DMS153 treated with DMSO at 0.1 percent for 48 hours (cell line): ENCODE measurements around the gene ENTPD5.

Experiments
- DNase-seq: peaks from one replicate; lab custom pipeline; 2025; ENCODE audit not compliant: unreplicated experiment; lab: John Stamatoyannopoulos, UW

ENTPD5 gene

DNA sequence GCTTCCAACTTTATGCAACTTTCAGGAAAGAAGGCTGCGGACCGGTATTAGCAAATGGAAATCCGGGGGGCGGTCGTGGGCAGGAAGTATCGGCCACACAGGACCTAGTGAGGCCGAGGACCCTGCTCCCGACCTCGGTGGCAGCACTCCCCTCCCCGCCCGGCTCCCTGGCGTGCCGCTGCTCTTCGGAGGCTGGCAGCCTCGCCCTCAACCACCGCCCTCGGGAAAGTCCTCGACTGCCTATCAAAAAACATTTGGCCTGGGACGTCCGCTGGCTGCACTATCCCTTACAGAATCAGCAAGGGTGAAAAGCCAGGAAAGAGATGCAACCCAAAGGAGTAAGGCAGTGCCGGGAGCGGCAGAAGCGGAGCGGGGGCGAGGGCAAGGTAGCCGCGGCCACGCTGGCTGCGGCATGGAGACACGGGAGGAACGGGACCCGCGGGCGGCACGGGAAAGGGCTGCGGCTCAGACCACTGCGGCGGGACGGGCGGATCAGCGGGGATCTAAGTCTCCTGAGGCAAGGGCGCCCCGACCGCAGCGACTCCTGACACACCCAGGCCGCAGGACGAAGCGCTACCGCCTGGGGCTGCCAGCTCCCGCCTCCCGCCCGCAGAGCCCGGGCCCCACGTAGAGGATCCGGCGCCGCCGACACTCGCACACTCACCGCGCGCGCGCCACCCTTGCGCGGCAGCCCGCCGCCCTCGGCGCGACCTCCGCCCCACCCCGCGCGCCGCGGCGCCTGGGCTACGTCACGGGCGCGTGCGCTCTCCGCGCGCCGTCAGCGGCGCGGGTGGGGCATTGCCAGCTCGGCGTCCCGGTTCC, at the start of gene ENTPD5, which contains the start of gene BBOF1:
Gene ENTPD5 (minus strand): TSS at position 703 of the 822 bp plus-strand sequence. CDS start 31,186 bp downstream, outside the sequence.
Gene BBOF1 (plus strand): TSS at position 764 of the 822 bp plus-strand sequence. CDS start 130 bp downstream, outside the sequence.
- DNase-seq = peak; percentile 81

GRCh38 chr14:74065746-74066575, 46.9 kb upstream of the ENTPD5 start:
- no peak for DNase-seq

DNA sequence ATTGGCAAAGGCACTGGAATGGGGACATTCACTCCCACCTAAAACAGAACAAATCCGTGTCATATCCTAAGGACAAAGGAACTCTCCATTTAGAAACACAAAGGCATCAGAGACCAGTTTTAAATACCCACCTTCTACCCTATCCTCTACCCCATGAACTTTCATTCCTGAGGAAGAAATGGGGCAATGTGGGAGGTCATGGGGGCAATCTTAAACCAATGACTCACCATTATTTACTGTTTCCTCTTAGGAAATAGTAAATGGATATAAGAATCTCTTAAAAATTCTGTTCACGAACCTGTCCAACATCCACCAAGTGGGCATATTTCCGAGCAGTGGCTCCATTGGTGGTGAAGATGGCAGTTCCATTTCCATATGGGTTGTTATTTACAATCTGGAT, 45.8 kb upstream of the ENTPD5 start:
- DNase-seq = no peak

DNA sequence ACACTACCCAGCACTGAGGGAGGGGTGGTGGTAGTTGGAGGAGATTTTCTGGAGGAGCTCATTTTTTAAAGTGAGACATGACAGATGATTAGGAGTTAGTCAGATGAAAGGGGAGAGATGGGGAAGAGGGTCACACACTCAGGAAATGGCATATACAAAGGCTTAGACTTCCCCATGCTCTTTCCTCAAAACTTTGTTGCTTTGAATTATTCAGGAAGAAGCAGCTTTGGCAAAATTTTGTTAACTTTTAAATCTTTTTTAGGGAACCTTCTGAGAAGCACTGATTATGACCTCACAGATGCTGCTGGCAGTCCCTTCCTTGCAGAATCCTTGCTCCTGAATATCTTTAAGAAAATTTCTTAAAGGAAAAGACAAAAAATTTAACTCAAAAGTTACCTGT, 45.3 kb upstream of the ENTPD5 start:
- DNase-seq = no peak

DNA sequence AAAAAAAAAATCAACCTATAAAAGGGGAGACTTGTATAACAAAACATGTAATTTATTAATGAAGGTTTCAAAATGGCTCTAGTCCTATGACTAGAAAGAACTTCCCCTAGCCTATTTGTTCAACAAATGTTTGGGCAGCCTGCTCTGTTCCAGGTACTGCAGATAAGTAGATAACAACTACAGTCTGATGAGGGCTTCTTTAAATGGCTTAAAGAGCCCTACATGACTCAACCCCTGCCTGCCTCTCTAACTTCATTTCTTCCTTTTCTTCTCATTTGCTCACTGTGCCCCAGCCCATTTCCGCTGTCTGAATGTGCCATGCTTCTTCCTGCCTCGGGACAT, 43.7 kb upstream of the ENTPD5 start:
- DNase-seq = no peak

GRCh38 chr14:74049876-74050495, 30.9 kb upstream of the ENTPD5 start:
- no peak for DNase-seq

- DNase-seq = no peak
Measured at GRCh38 chr14:74048281-74048680, 29.2 kb upstream of the ENTPD5 start.

DNA sequence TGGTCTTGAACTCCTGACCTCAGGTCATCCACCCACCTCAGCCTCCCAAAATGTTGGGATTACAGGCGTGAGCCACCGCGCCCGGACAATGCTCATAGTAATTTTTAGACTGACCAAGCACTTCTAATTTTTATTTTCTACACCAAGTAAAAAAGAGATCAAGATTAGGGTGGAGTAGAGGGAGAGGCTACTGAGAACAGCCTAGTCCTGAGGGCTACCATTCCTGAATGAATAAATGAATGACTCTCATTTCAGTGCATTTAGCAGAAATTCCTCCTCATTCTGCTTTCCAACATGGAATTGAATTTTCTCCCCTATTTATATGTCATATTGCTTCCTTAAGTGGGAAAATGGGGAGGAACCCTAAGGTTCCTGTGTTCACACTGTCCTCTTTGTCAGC, 26.4 kb upstream of the ENTPD5 start:
- DNase-seq = no peak

DNA sequence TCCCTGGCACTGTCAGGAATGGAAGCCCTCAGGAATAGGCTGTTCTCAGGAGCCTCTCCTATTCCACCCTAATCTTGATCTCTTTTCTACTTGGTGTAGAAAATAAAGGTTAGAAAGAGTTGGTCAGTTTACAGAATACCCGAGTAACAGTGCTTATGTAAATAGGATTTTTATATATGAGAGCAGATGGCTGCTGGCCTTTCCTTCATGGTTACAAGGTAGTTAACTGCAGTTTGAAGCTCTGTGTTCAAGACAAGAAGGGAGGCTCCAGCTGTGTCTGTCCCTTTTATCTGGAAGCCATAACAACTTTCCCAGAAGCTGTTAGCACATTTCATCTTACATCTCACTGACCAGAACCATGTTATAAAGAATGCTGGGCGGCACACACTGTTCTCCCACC, 23.2 kb upstream of the ENTPD5 start:
- no peak for DNase-seq

- DNase-seq = peak; percentile 72
Measured at GRCh38 chr14:74038020-74038859, 19.2 kb upstream of the ENTPD5 start.

- no peak for DNase-seq
Measured at GRCh38 chr14:74035556-74035955, 16.5 kb upstream of the ENTPD5 start.

GRCh38 chr14:74034572-74034971, 15.5 kb upstream of the ENTPD5 start:
- DNase-seq = no peak

DNA sequence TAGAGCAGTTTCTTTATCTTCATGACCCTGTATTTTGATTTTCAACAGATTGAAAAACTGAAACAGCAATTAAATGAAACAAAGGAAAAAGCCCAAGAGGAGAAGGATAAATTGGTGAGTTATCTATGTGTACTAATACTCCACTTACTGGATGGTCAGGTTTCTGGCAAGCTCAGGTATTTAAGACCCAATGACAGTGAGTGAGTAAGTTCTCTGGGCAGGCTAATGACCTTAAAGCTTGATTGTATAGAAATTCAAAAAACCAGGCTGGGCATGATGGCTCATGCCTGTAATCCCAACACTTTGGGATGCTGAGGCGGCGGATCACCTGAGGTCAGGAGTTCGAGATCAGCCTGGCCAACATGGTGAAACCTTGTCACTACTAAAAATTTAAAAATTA, 10.0 kb upstream of the ENTPD5 start:
- no peak for DNase-seq

- no peak for DNase-seq
Measured at GRCh38 chr14:74022346-74022745, 3.3 kb upstream of the ENTPD5 start.

DNA sequence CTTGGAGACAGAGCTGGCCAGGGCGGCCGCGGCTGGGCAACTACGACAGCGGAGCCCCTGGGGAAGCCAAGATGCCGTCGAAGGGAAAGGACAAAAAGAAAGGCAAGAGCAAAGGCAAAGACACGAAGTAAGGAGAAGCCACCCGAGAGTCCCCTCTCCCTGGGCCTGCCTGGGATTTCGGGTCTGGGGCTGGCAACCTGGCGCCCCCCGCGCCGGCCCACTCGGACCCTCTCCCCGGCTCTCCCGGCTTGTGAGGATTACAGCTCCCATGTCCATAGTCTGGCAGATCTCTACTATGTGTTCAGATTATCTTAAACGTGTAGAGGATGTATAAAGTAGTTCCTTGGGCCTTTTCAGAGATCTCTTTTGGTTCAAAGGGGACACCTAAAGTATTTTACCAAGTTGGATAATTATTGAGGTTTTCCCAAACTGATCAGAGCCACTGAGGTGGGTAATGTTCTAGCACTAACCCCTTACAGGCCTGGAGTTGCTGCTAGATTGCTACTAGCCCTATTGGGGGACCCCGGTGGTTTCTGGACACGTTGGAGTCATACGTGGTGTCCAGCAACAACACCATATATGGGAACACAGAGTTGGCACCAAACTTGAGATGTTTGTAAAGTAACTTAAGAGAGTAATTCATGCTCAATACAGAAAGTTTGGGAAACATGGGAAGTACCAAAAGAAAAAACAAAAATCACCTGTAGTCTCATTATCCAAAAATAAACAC, 485 bp upstream of the ENTPD5 start:
- no peak for DNase-seq

- DNase-seq = no peak
Measured at GRCh38 chr14:74018174-74018585, 908 bp downstream of the ENTPD5 start.

DNA sequence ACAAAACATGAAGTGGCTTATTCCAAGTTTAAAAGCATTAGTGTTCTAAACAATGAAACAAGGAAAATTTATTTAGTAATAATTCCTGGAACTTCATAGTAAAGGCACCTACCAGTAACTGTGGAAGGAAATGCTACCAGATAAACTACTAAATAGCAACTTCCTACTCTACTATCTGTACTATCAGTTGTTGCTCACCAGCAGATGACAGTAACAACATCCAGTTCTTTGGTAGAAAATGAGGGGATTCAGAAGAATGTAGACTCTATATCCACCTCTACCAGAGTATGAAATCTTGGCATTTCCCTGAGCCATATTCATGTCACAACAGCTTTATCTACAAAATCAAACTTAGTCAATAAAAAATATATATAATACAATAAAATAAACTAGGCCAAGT, 3.1 kb downstream of the ENTPD5 start:
- no peak for DNase-seq

DNA sequence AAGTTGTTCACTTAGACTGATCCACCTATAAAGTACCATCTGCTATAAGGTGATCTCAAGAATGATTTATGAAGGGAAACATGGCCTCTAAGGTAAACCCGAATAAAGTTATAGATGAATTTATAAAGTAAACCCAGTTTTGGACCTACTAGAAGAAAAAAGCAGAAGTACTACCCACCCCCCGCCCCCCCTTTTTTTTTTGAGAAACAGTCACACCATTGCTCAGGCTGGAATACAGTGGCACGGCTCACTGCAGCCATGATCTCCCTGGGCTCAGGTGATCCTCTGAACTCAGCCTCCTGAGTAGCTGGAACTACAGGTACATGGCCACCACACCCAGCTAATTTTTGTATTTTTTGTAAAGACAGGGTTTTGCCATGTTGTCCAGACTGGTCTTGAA, 3.9 kb downstream of the ENTPD5 start:
- no peak for DNase-seq

DNA sequence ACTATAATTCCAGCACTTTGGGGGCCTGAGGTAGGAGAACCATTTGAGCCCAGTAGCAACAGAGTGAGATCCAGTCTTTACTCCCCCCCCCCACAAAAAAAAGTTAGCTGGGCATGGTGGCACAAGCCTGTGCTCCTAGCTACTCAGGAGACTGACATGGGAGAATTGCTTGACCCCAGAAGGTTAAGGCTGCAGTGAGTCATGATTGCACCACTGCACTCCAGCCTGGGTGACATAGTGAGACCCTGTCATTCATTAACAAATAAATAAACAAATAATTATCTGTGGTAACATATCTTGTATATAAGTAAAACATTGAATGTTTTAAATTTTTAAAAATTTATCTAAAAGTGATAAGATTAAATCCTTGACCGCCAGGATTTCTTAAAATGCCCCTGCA, 4.8 kb downstream of the ENTPD5 start:
- DNase-seq = no peak

DNA sequence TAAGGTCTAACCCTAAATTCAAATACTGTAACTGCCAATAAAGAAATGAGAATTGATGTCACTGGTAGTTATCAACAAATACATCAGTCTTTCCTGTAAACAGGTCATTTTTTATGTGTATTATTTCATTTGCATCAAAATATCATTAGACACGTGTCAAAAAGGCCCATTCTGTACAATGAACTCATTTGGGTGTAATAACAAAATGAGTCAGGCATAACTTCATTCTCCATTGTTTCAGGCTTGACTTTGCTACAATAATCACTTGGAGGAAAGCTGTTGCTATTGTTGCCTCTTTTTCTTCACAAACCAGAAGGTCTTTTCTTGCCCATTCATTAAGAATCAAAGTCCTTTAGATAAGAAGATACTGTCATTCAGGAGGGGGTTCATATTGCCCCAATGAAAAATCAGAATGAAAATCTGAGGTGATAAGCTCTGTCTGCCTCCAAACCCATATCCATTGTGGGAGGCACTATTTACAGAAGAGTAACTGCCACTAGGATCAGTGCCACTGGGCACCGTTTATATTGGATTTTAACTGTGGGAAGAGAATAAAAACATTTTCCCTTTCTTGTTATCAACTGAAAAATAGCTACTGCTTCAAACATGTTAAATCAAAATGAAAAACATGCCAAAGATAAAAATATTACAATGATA, 10.1 kb downstream of the ENTPD5 start:
- DNase-seq = no peak
